Smooth muscle cell (in vitro differentiated cells): ENCODE measurements around the gene CYLC2. TPM values are rescaled to one million over a fixed set of nuclear protein-coding genes. Genes with fewer than 3 reads are reported as not detected.

Experiments
- DNase-seq: peaks from one replicate; lab custom pipeline; 2025; ENCODE audit not compliant: unreplicated experiment; lab: John Stamatoyannopoulos, UW
- H2AFZ ChIP-seq: fragments of 200-600 bp; sonication (generic); 2 replicates; pipeline ENCODE4 v1.6.0; 2016; ENCODE audit warnings: antibody characterized with exemption, low read depth, mild to moderate bottlenecking
- H3F3A ChIP-seq: fragments of 200-600 bp; sonication (generic); 2 replicates; pipeline ENCODE4 v1.6.0; 2017; ENCODE audit warnings: antibody characterized with exemption, low read depth
- H3K27ac ChIP-seq: fragments of 200-600 bp; sonication (generic); 2 replicates; pipeline ENCODE4 v1.5.1; 2016; ENCODE audit warnings: low read depth, mild to moderate bottlenecking
- H3K27me3 ChIP-seq: fragments of 200-600 bp; sonication (generic); 2 replicates; pipeline ENCODE4 v1.6.1; 2016; ENCODE audit warnings: low read depth, mild to moderate bottlenecking
- H3K36me3 ChIP-seq: fragments of 200-600 bp; sonication (generic); 2 replicates; pipeline ENCODE4 v1.5.1; 2016; ENCODE audit warnings: low read depth
- H3K4me1 ChIP-seq: fragments of 200-600 bp; sonication (generic); 2 replicates; pipeline ENCODE4 v1.5.1; 2016; ENCODE audit warnings: low read depth
- H3K4me2 ChIP-seq: fragments of 200-600 bp; sonication (generic); 2 replicates; pipeline ENCODE4 v1.6.0; 2016; ENCODE audit warnings: mild to moderate bottlenecking
- H3K4me3 ChIP-seq: fragments of 200-600 bp; sonication (generic); 2 replicates; pipeline ENCODE4 v1.5.1; 2016; ENCODE audit warnings: mild to moderate bottlenecking
- H3K79me2 ChIP-seq: fragments of 200-600 bp; sonication (generic); 2 replicates; pipeline ENCODE4 v1.6.0; 2016; ENCODE audit warnings: low read depth, mild to moderate bottlenecking
- H3K9ac ChIP-seq: fragments of 200-600 bp; sonication (generic); 2 replicates; pipeline ENCODE4 v1.6.0; 2016; ENCODE audit warnings: low read depth
- H3K9me3 ChIP-seq: fragments of 200-600 bp; sonication (generic); replicated peaks from 2 replicates; pipeline ENCODE4 v1.5.1; 2016; ENCODE audit warnings: low read depth
- H4K20me1 ChIP-seq: fragments of 200-600 bp; sonication (generic); 2 replicates; pipeline ENCODE4 v1.6.0; 2016; ENCODE audit warnings: low read depth
- CTCF ChIP-seq: fragments of 200-600 bp; sonication (generic); IDR thresholded peaks from 2 replicates; pipeline ENCODE4 v1.5.1; 2017; ENCODE audit warnings: borderline replicate concordance, mild to moderate bottlenecking, antibody characterized with exemption; ENCODE audit not compliant: insufficient read depth, poor library complexity, severe bottlenecking
- WGBS: methylation state at CpG from one replicate; pipeline ENCODE4 v1.1.7; 2016; ENCODE audit warnings: low lambda C conversion rate; 5-methylcytosine and 5-hydroxymethylcytosine counted together
- polyA plus RNA-seq: library from polyadenylated mRNA; unstranded; fragments of >200 nt; fragmentation: Nextera tagmentation; extraction: Ambion mirVana; gene quantifications from 2 replicates; pipeline ENCODE4 v1.2.1, GENCODE V29; 2016
- total RNA-seq: library from RNA; depleted of rRNA; stranded (reverse); fragments of >200 nt; gene quantifications from 2 replicates; pipeline ENCODE4 v1.2.3, GENCODE V29; 2014

CYLC2 gene
- total and polyA plus RNA-seq, 2 experiments from 2014 or later = not detected

- no peak overlapping the region for H3K9ac ChIP-seq
- H2AFZ ChIP-seq = no peak overlapping the region
- no peaks in the 10 kb centered on the region for H3K4me1 ChIP-seq
- no peak for DNase-seq
- H4K20me1 ChIP-seq = no peaks in the 10 kb centered on the region
- H3K79me2 ChIP-seq = no peaks in the 10 kb centered on the region
- H3F3A ChIP-seq = no peaks in the 10 kb centered on the region
- H3K4me2 ChIP-seq = no peak overlapping the region
- no peak overlapping the region for H3K4me3 ChIP-seq
- H3K27me3 ChIP-seq = no peaks in the 10 kb centered on the region
- 80% methylated on average over 3 of the region's 3 CpGs for WGBS
- H3K27ac ChIP-seq = no peak overlapping the region
- TF ChIP-seq CTCF = no peak
- no peaks in the 10 kb centered on the region for H3K36me3 ChIP-seq
- no peaks in the 10 kb centered on the region for H3K9me3 ChIP-seq
These were observed 9.8 kb upstream of the CYLC2 start for GRCh38 chr9:102985162-102985895.

- Histone ChIP-seq H3K4me3 (no peak overlapping the region), H3K9me3 (no peaks in the 10 kb centered on the region), H3F3A (no peaks in the 10 kb centered on the region), H3K4me2 (no peak overlapping the region), H2AFZ (no peak overlapping the region), H3K27me3 (no peaks in the 10 kb centered on the region), H3K9ac (no peak overlapping the region), H3K4me1 (no peaks in the 10 kb centered on the region), H4K20me1 (no peaks in the 10 kb centered on the region), H3K36me3 (no peaks in the 10 kb centered on the region), H3K79me2 (no peaks in the 10 kb centered on the region), H3K27ac (no peak overlapping the region)
- WGBS = 69% methylated on average over 1 of the region's 1 CpG
- no peak for DNase-seq
- no peak for TF ChIP-seq CTCF
These were observed 8.7 kb upstream of the CYLC2 start for GRCh38 chr9:102986425-102986824.

DNA sequence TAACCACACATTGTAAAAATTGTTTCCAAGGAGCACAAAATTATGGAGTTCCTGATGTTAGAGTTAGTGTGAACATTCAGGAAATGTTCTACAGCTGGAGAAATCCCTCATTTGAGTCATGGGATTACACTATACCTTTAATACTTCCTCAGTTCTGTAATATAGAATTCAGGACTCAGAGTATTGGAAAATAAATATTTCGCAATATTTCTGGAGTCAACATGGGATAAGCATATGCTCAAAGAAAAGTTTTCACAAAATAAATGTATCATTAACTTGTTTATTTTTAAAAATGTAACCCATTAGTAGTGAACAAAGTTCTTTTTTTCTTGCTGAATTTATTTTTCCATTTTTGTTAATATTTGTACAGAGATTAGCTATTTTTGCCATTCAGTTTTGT lies 8.6 kb downstream of the CYLC2 start:
- H3K4me2 ChIP-seq = no peak overlapping the region

More for the DNA sequence above, 8.6 kb downstream of the CYLC2 start:
- Histone ChIP-seq H3F3A (no peaks in the 10 kb centered on the region), H2AFZ (no peak overlapping the region), H3K4me3 (no peak overlapping the region), H3K27ac (no peak overlapping the region), H4K20me1 (no peaks in the 10 kb centered on the region), H3K36me3 (no peaks in the 10 kb centered on the region), H3K79me2 (no peaks in the 10 kb centered on the region), H3K9ac (no peak overlapping the region), H3K27me3 (no peaks in the 10 kb centered on the region), H3K4me1 (no peaks in the 10 kb centered on the region), H3K9me3 (no peaks in the 10 kb centered on the region)
- DNase-seq = no peak
- 93% methylated on average over 1 of the region's 1 CpG for WGBS
- TF ChIP-seq CTCF = no peak
